ENCODE measurements around the gene ELL2.
"Not testable (repeated sequence)": the region's sequence is repeated elsewhere in the genome, so short reads cannot be mapped to it uniquely, and the experiment has no call there.

ELL2 gene

DNA sequence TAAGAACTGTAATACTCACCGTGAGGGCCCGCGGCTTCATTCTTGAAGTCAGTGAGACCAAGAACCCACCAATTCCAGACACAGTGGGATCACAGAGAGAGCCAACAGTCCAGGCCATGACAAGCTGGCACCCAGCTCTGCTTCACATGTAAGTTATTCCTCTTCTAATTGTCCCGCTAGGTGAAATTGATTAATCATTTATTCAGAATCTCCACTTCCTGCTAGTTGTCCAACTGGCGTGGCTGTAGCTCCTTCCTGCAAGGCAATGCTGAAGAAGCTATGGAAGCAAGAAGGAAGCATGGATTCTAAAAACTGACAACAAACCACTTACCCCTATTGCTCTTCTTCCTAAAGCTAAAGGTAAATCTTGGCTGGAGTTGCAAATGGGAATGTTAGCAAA is 109.1 kb downstream of the ELL2 start:
- no peak overlapping the region for H3K27ac ChIP-seq (ENCODE audit: low read depth, low read length)
- no peaks in the 10 kb centered on the region for H3K27me3 ChIP-seq (ENCODE audit: control insufficient read depth, insufficient read depth, low read length)
- H3K4me3 ChIP-seq (ENCODE audit: low read length), result no peak overlapping the region
- H3K4me1 ChIP-seq (ENCODE audit: control insufficient read depth, insufficient read depth, low read length), result no peaks in the 10 kb centered on the region
- H3K9ac ChIP-seq (ENCODE audit: low read length), result no peak overlapping the region
- H3K36me3 ChIP-seq (ENCODE audit: control insufficient read depth, insufficient read depth, low read length), result no peaks in the 10 kb centered on the region

DNA sequence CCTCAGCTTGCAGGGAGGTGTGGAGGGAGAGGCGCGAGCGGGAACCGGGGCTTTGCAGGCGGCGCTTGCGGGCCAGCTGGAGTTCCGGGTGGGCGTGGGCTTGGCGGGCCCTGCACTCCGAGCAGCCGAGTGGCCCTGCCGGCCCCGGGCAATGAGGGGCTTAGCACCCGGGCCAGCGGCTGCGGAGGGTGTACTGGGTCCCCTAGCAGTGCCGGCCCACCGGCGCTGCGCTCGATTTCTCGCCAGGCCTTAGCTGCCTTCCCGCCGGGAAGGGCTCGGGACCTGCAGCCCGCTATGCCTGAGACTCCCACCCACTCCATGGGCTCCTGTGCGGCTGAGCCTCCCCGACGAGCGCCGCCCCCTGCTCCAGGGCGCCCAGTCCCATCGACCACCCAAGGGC is 110.5 kb downstream of the ELL2 start:
- not testable (repeated sequence) for H3K4me3 ChIP-seq (ENCODE audit: low read length); H3K36me3 ChIP-seq (ENCODE audit: control insufficient read depth, insufficient read depth, low read length); H3K27ac ChIP-seq (ENCODE audit: low read depth, low read length); H3K4me1 ChIP-seq (ENCODE audit: control insufficient read depth, insufficient read depth, low read length); H3K27me3 ChIP-seq (ENCODE audit: control insufficient read depth, insufficient read depth, low read length); H3K9ac ChIP-seq (ENCODE audit: low read length)

GRCh38 chr5:95850391-95850894 is 111.2 kb downstream of the ELL2 start:
- Histone ChIP-seq H3K9ac (ENCODE audit: low read length) (no peak overlapping the region), H3K4me3 (ENCODE audit: low read length) (no peak overlapping the region), H3K4me1 (ENCODE audit: control insufficient read depth, insufficient read depth, low read length) (no peaks in the 10 kb centered on the region)

DNA sequence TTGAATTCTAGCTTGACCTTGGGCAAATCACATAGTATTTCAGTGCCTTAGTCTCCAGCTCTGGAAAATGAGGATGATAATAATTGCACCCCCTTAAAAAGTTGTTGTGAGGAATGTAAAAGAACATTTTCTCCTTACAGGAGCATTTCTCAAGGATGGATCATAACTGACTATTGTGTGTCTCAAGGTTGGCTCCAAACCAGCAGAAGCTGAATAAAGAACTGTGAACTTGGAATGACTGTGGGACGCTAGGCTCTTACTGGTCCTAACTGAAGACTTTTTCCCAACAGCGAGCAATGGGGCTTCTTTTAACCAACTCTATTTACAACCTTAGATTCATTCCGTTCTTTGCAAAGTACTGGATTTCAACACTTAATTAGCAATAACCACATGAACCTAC is 113.0 kb downstream of the ELL2 start:
- no peaks in the 10 kb centered on the region for H3K36me3 ChIP-seq (ENCODE audit: control insufficient read depth, insufficient read depth, low read length)
- H3K4me3 ChIP-seq (ENCODE audit: low read length), result no peak overlapping the region
- H3K27me3 ChIP-seq (ENCODE audit: control insufficient read depth, insufficient read depth, low read length), result no peaks in the 10 kb centered on the region
- H3K27ac ChIP-seq (ENCODE audit: low read depth, low read length), result no peak overlapping the region
- H3K4me1 ChIP-seq (ENCODE audit: control insufficient read depth, insufficient read depth, low read length), result no peaks in the 10 kb centered on the region
- no peak overlapping the region for H3K9ac ChIP-seq (ENCODE audit: low read length)

More at GRCh38 chr5:95850391-95850894, 111.2 kb downstream of the ELL2 start:
- H3K27me3 ChIP-seq (ENCODE audit: control insufficient read depth, insufficient read depth, low read length), result no peaks in the 10 kb centered on the region
- no peaks in the 10 kb centered on the region for H3K36me3 ChIP-seq (ENCODE audit: control insufficient read depth, insufficient read depth, low read length)
- no peak overlapping the region for H3K27ac ChIP-seq (ENCODE audit: low read depth, low read length)

DNA sequence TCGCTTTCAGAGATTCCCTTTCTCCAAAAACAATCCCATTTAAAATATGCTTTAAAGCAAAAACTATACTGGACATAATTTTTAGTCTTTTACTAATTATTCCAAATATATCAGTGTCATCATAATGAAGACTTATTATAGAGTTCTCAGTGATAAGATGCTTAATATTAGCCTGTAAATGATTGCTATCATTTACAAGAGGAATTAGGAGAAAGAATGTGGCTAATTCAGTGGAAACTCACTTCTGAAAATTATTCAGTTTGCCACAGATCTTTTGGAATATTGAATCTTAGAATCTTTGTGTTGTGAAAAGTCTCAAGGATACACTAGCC is 114.4 kb downstream of the ELL2 start:
- Histone ChIP-seq H3K4me3 (ENCODE audit: low read length) (no peak overlapping the region), H3K9ac (ENCODE audit: low read length) (no peak overlapping the region), H3K36me3 (ENCODE audit: control insufficient read depth, insufficient read depth, low read length) (no peaks in the 10 kb centered on the region), H3K27me3 (ENCODE audit: control insufficient read depth, insufficient read depth, low read length) (no peaks in the 10 kb centered on the region), H3K4me1 (ENCODE audit: control insufficient read depth, insufficient read depth, low read length) (no peaks in the 10 kb centered on the region), H3K27ac (ENCODE audit: low read depth, low read length) (no peak overlapping the region)

- no peaks in the 10 kb centered on the region for H3K4me1 ChIP-seq (ENCODE audit: control insufficient read depth, insufficient read depth, low read length)
- H3K27ac ChIP-seq (ENCODE audit: low read depth, low read length), result no peak overlapping the region
- no peaks in the 10 kb centered on the region for H3K36me3 ChIP-seq (ENCODE audit: control insufficient read depth, insufficient read depth, low read length)
- no peak overlapping the region for H3K4me3 ChIP-seq (ENCODE audit: low read length)
- no peak overlapping the region for H3K9ac ChIP-seq (ENCODE audit: low read length)
- H3K27me3 ChIP-seq (ENCODE audit: control insufficient read depth, insufficient read depth, low read length), result no peaks in the 10 kb centered on the region
Observed at GRCh38 chr5:95846554-95847260, 114.9 kb downstream of the ELL2 start.

DNA sequence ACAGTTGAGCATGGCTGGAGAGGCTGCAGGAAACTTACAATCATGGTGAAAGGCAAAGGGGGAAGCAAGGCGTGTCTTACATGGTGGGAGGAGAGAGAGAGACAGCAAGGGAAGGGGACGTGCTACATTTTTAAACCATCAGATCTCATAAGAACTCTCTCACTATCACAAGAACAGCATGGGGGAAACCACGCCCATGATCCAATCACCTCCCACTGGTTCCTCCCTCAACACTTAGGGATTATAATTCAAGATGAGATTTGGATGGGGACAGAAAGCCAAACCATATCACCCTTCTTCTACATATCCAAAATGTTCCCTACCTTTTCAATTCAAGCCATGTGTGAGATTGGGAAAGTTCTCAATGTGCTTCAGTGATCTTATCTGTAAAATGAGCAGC is 116.3 kb downstream of the ELL2 start:
- Histone ChIP-seq H3K4me1 (ENCODE audit: control insufficient read depth, insufficient read depth, low read length) (no peaks in the 10 kb centered on the region), H3K4me3 (ENCODE audit: low read length) (no peak overlapping the region), H3K9ac (ENCODE audit: low read length) (no peak overlapping the region), H3K27me3 (ENCODE audit: control insufficient read depth, insufficient read depth, low read length) (no peaks in the 10 kb centered on the region), H3K27ac (ENCODE audit: low read depth, low read length) (no peak overlapping the region), H3K36me3 (ENCODE audit: control insufficient read depth, insufficient read depth, low read length) (no peaks in the 10 kb centered on the region)

DNA sequence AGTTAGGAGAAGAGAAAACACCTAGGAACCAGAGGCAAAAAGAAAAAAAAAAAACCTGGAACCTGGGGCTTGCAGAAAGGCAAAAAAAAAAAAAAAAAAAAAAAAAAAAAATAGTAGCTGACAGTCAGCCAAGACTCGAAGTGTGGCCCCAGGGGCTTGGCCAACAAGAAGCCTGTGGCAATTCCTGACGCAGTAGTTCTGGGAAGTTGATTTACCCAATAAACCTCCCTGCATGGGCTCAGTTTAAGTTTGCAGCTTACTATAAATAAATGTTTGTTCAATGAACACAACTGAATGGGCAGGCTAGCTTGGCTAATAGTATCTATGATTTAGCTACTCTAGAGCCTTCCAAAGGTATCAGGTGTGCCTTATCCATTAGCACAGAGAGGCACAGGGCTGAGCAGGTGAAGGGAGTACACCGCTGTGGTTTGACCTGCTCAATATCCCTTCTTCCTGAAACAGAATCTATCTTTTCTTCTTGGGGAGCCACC is 117.9 kb downstream of the ELL2 start:
- Histone ChIP-seq H3K9ac (ENCODE audit: low read length) (no peak overlapping the region), H3K4me3 (ENCODE audit: low read length) (no peak overlapping the region), H3K4me1 (ENCODE audit: control insufficient read depth, insufficient read depth, low read length) (no peaks in the 10 kb centered on the region), H3K27me3 (ENCODE audit: control insufficient read depth, insufficient read depth, low read length) (no peaks in the 10 kb centered on the region), H3K27ac (ENCODE audit: low read depth, low read length) (no peak overlapping the region), H3K36me3 (ENCODE audit: control insufficient read depth, insufficient read depth, low read length) (no peaks in the 10 kb centered on the region)

- H3K27me3 ChIP-seq (ENCODE audit: control insufficient read depth, insufficient read depth, low read length), result no peaks in the 10 kb centered on the region
- H3K4me1 ChIP-seq (ENCODE audit: control insufficient read depth, insufficient read depth, low read length), result no peaks in the 10 kb centered on the region
- no peak overlapping the region for H3K9ac ChIP-seq (ENCODE audit: low read length)
- H3K4me3 ChIP-seq (ENCODE audit: low read length), result no peak overlapping the region
- H3K36me3 ChIP-seq (ENCODE audit: control insufficient read depth, insufficient read depth, low read length), result no peaks in the 10 kb centered on the region
- no peak overlapping the region for H3K27ac ChIP-seq (ENCODE audit: low read depth, low read length)
Observed at GRCh38 chr5:95842854-95843544, 118.7 kb downstream of the ELL2 start.

DNA sequence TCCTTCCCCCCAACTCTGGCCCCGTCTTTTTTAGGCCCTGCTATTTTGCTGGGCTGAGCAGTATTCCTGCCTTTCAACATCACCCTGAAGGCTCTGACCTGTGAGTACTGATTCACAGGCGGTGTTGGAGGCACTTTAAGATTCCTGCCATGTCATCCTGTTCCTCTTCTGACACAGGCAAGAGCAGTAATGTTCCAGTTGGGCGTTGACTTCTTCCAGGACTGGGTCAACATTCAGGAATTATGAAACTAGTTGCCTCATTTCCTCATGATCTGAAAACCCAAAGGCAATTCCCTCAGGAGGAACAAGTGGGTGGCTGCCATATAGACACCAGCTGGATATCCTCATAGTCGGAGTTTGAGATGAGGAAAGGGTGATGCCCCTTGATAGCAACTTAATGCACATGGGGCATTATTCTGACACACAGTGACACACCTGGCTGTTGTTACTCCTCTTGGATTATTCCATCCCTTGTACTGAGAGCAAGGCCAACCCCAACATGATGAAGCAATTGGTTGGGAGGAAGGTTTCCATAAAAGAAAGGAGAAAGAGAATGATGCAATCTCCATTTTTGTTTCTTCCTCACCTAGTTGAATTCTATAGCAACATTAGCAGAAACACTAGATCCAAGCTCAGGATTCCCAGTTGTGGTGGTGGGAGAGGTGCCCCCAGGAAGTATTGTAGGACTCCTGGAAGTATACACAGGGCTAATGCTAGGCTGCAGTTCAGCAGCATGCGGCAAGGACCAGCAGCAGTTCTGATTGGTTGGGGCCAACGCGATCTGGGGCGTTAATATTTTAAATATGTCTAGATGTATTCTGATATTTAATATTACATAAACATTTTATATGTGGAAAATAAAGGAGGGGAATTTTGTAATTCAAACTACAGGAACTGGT is 119.5 kb downstream of the ELL2 start:
- H3K9ac ChIP-seq (ENCODE audit: low read length), result no peak overlapping the region
- no peaks in the 10 kb centered on the region for H3K27me3 ChIP-seq (ENCODE audit: control insufficient read depth, insufficient read depth, low read length)
- no peak overlapping the region for H3K4me3 ChIP-seq (ENCODE audit: low read length)
- H3K27ac ChIP-seq (ENCODE audit: low read depth, low read length), result no peak overlapping the region
- no peaks in the 10 kb centered on the region for H3K4me1 ChIP-seq (ENCODE audit: control insufficient read depth, insufficient read depth, low read length)
- no peaks in the 10 kb centered on the region for H3K36me3 ChIP-seq (ENCODE audit: control insufficient read depth, insufficient read depth, low read length)

GRCh38 chr5:95840956-95841705 is 120.5 kb downstream of the ELL2 start:
- H3K4me3 ChIP-seq (ENCODE audit: low read length), result no peak overlapping the region
- no peaks in the 10 kb centered on the region for H3K36me3 ChIP-seq (ENCODE audit: control insufficient read depth, insufficient read depth, low read length)
- H3K27me3 ChIP-seq (ENCODE audit: control insufficient read depth, insufficient read depth, low read length), result no peaks in the 10 kb centered on the region
- H3K27ac ChIP-seq (ENCODE audit: low read depth, low read length), result no peak overlapping the region
- H3K4me1 ChIP-seq (ENCODE audit: control insufficient read depth, insufficient read depth, low read length), result no peaks in the 10 kb centered on the region
- no peak overlapping the region for H3K9ac ChIP-seq (ENCODE audit: low read length)

DNA sequence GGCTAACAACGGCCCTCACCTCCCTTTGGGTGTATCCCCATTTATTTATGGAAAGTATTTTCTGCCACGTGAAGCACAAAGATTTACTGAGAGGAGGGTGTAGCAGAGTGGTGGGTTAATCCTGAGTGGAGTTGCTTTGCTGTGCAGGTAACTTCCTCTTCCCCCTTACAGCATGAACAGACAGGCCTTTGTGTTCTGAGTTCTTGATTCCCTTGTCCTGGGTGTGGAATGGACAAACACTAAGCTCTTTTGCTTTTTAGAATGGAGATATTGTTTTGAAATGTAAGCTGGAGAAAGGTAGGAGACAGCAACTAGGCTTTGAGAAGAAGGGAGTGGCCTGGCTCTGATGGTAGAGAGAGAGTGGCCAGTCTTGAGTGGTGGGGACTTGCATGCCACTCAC is 122.0 kb downstream of the ELL2 start:
- no peaks in the 10 kb centered on the region for H3K36me3 ChIP-seq (ENCODE audit: control insufficient read depth, insufficient read depth, low read length)
- H3K4me3 ChIP-seq (ENCODE audit: low read length), result no peak overlapping the region
- H3K9ac ChIP-seq (ENCODE audit: low read length), result no peak overlapping the region
- no peak overlapping the region for H3K27ac ChIP-seq (ENCODE audit: low read depth, low read length)
- H3K27me3 ChIP-seq (ENCODE audit: control insufficient read depth, insufficient read depth, low read length), result no peaks in the 10 kb centered on the region
- H3K4me1 ChIP-seq (ENCODE audit: control insufficient read depth, insufficient read depth, low read length), result no peaks in the 10 kb centered on the region

Data from rectal smooth muscle tissue (tissue), 1 donor.